ENCODE measurements around the gene DNALI1. TPM values are rescaled to one million over a fixed set of nuclear protein-coding genes. Genes with fewer than 3 reads are reported as not detected.
A peak's percentile ranks its signal among the peaks of the same experiment; 100 is the strongest.

DNALI1 gene
- total and polyA plus RNA-seq, 7 donors: 0.82 to 2.1 (median 1.2) TPM

GRCh38 chr1:37601441-37601840, 44.7 kb downstream of the DNALI1 start:
- intact Hi-C loops (cut with DNase I): no loop called here

GRCh38 chr1:37602750-37603694, 46.3 kb downstream of the DNALI1 start:
- H3K4me1 ChIP-seq: no peaks in the 10 kb centered on the region
- peaks cover 0 to 10% (median 2%) of the 10 kb centered on the region in 3 donors for H3K27me3 ChIP-seq (ENCODE audit: insufficient read depth in 3 of 3, low read length in 2 of 3)
- intact Hi-C loops (cut with DNase I): loop anchor here in 1 of 2 donors (1.0 kb wide), 1 partner anchor 80 kb away; no protein-coding TSS in a partner anchor
- TF ChIP-seq CTCF (IDR thresholded peaks at IDR 0.05): peak; percentile 54
- H3K4me3 ChIP-seq: no peak overlapping the region
- H3K9me3 ChIP-seq: no peaks in the 10 kb centered on the region
- 29 to 32% (median 29%) methylated on average over 8 of the region's 8 CpGs for WGBS, 3 donors
- peak in 1 of 4 donors; percentile 60 for ATAC-seq
- DNase-seq: no peak
- H3K27ac ChIP-seq: no peak overlapping the region
- no peaks in the 10 kb centered on the region for H3K36me3 ChIP-seq (ENCODE audit: insufficient read depth in 1 of 2, low read depth in 1 of 2)

More at GRCh38 chr1:37601441-37601840, 44.7 kb downstream of the DNALI1 start:
- no peak for TF ChIP-seq CTCF (IDR thresholded peaks at IDR 0.05)
- H3K27me3 ChIP-seq (ENCODE audit: insufficient read depth in 3 of 3, low read length in 2 of 3): peaks cover 0 to 2% (median 0%) of the 10 kb centered on the region in 3 donors
- H3K27ac ChIP-seq: no peak overlapping the region
- ATAC-seq: no peak
- H3K4me1 ChIP-seq: peaks cover 3% of the 10 kb centered on the region
- DNase-seq: no peak
- H3K9me3 ChIP-seq: no peaks in the 10 kb centered on the region
- H3K36me3 ChIP-seq (ENCODE audit: insufficient read depth in 1 of 2, low read depth in 1 of 2): no peaks in the 10 kb centered on the region
- no peak overlapping the region for H3K4me3 ChIP-seq

- 67 to 73% (median 71%) methylated on average over 12 of the region's 12 CpGs for WGBS, 3 donors
- Histone ChIP-seq H3K4me3 (no peak overlapping the region), H3K27me3 (ENCODE audit: insufficient read depth in 3 of 3, low read length in 2 of 3) (peaks cover 0 to 21% (median 0%) of the 10 kb centered on the region in 3 donors), H3K36me3 (ENCODE audit: insufficient read depth in 1 of 2, low read depth in 1 of 2) (no peaks in the 10 kb centered on the region), H3K27ac (no peak overlapping the region), H3K4me1 (no peaks in the 10 kb centered on the region), H3K9me3 (no peaks in the 10 kb centered on the region)
- intact Hi-C loops (cut with DNase I): loop anchor here in 1 of 2 donors (5.0 kb wide), 1 partner anchor 62 kb away; no protein-coding TSS in a partner anchor
- no peak for TF ChIP-seq CTCF (IDR thresholded peaks at IDR 0.05)
- DNase-seq (no peak), ATAC-seq (no peak)
Observed at GRCh38 chr1:37605061-37605650, 48.4 kb downstream of the DNALI1 start.

DNA sequence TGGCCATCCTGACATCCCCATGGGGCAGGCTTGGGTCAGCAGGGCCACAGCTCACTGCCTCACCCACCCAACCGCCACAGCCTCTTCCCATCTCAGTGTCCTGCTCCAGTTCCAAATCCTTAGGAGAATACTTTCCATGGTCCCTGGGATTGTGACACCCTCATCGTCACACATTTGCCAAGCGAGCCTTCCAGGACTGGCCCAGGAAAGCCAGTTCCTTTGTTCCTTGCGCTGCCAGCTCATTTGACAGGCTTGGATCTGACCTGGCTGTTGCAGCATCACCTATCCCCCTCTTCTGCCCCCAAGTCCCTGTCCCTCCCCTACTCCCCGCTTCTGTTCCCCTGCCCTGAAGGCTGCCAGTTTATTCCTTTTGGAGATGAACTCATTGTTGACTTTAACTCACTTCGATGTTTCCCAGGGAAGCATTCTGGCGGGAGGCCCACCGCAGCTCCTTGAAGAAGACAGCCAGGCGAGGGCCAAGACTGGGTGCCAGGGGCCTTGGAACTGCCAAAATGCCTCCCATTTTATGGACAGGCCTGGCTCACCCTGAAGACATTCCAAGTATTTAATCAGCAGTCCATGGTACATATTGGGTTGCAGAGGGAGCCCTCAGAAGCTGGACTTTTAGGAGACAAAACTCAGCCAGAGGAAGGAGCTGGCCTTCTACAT, 49.2 kb downstream of the DNALI1 start:
- intact Hi-C loops (cut with DNase I): loop anchor here in 1 of 2 donors (5.0 kb wide), 1 partner anchor 61 kb away; no protein-coding TSS in a partner anchor
- no peak for ATAC-seq
- 66 to 80% (median 71%) methylated on average over 9 of the region's 9 CpGs for WGBS, 3 donors
- no peaks in the 10 kb centered on the region for H3K9me3 ChIP-seq
- no peak for DNase-seq
- no peak overlapping the region for H3K4me3 ChIP-seq
- no peaks in the 10 kb centered on the region for H3K4me1 ChIP-seq
- H3K27me3 ChIP-seq (ENCODE audit: insufficient read depth in 3 of 3, low read length in 2 of 3): peaks cover 0 to 21% (median 0%) of the 10 kb centered on the region in 3 donors
- TF ChIP-seq CTCF (IDR thresholded peaks at IDR 0.05): no peak
- no peak overlapping the region for H3K27ac ChIP-seq
- H3K36me3 ChIP-seq (ENCODE audit: insufficient read depth in 1 of 2, low read depth in 1 of 2): no peaks in the 10 kb centered on the region

All from psoas muscle (tissue), 8 donors.